Heart left ventricle (tissue), 13 donors: ENCODE measurements around the gene HACE1.

Source experiments
- CTCF ChIP-seq, 12 donors: fragments of 200-600 bp; sonication (generic) in 4 of 12; IDR thresholded peaks; one replicate each; pipeline versions ENCODE4 v1.5.0 to v1.8.0; 2018 to 2022; ENCODE audit warnings: antibody characterized with exemption in 12 of 12, mild to moderate bottlenecking in 5 of 12
- POLR2A ChIP-seq, 2 donors: fragments of 450-650 bp; IDR thresholded peaks; one replicate each; pipeline ENCODE4 v1.6.1; 2017; ENCODE audit warnings: antibody characterized with exemption in 2 of 2, mild to moderate bottlenecking in 2 of 2, moderate library complexity in 2 of 2
- donor health status: ischemic (EF 13 %, LVEDD 7.1; RV severe dilation, severe dysfunction).
- donor health status: DM: no; HTN: yes; CAD: no.
- donor health status: DM: no; HTN: no; CAD: no.
- donor health status: ischemic (EF 25% LVEDD 6.9; RV normal size, moderate dysfunction).
- donor health status: ischemic (EF 25% LVEDD 5.7; RV mildly dilated, moderate dysfunction).
- donor health status: ischemic (EF 35%, LVEDD 5.7; RV mildly dilated, moderate dysfunction).
- donor health status: nonischemic (EF 11% LVEDD 7.7; RV severe dilation, severe dysfunction).
- donor health status: DM: yes; HTN: yes; CAD: no.
- donor health status: PGD.
- donor health status: ischemic (EF 29% LVEDD 5.4; RV normal size, mild dysfunction).
- donor health status: nonischemic (EF 23%, LVEDD 6.1; RV moderate dilation, normal function).

GRCh38 chr6:104908888-104909525, 49.3 kb upstream of the HACE1 start:
- no peak for TF ChIP-seq CTCF (IDR thresholded peaks at IDR 0.05)
- no peak for TF ChIP-seq POLR2A (IDR thresholded peaks at IDR 0.05)
